Liver (tissue), 9 donors: ENCODE results near the gene ABCC1. TPM values are rescaled to one million over a fixed set of nuclear protein-coding genes. Genes with fewer than 3 reads are reported as not detected.

Experiments used
- DNase-seq: peaks from one replicate; pipeline ENCODE4 v3.0.0-alpha.2; 2017; ENCODE audit warnings: low spot score
- H3K27ac ChIP-seq, 2 donors: one replicate each; pipeline ENCODE4 v1.7.0; 2013; ENCODE audit warnings: inconsistent platforms in 2 of 2, low read length in 2 of 2, control low read depth in 1 of 2, low read depth in 1 of 2, mild to moderate bottlenecking in 1 of 2
- H3K27me3 ChIP-seq, 4 donors: one replicate each; pipeline versions ENCODE4 v1.6.1 to v1.7.0; 2013; ENCODE audit warnings: low read length in 3 of 4, inconsistent platforms in 1 of 4, mild to moderate bottlenecking in 1 of 4, moderate library complexity in 1 of 4; ENCODE audit not compliant: control insufficient read depth in 4 of 4, insufficient read depth in 4 of 4
- H3K36me3 ChIP-seq, 4 donors: one replicate each; pipeline versions ENCODE4 v1.6.1 to v1.7.0; 2013; ENCODE audit warnings: low read length in 3 of 4, mild to moderate bottlenecking in 3 of 4, low read depth in 1 of 4, moderate library complexity in 1 of 4; ENCODE audit not compliant: control insufficient read depth in 4 of 4, insufficient read depth in 3 of 4
- H3K4me1 ChIP-seq, 4 donors: one replicate each; pipeline versions ENCODE4 v1.6.1 to v1.7.0; 2013; ENCODE audit warnings: low read length in 3 of 4, mild to moderate bottlenecking in 3 of 4, moderate library complexity in 1 of 4; ENCODE audit not compliant: control insufficient read depth in 4 of 4, insufficient read depth in 4 of 4
- H3K4me3 ChIP-seq, 3 donors: one replicate each; pipeline versions ENCODE4 v1.6.1 to v1.7.0; 2013; ENCODE audit warnings: low read length in 3 of 3, control low read depth in 1 of 3, low read depth in 1 of 3, mild to moderate bottlenecking in 1 of 3
- H3K9ac ChIP-seq, 2 donors: one replicate each; pipeline ENCODE4 v1.7.0; 2013; ENCODE audit warnings: low read length in 2 of 2, mild to moderate bottlenecking in 2 of 2, moderate library complexity in 2 of 2, control low read depth in 1 of 2, low read depth in 1 of 2
- H3K9me3 ChIP-seq, 4 donors: one replicate each; pipeline versions ENCODE4 v1.6.1 to v1.7.0; 2013; ENCODE audit warnings: low read length in 3 of 4; ENCODE audit not compliant: control insufficient read depth in 4 of 4
- EGR1 ChIP-seq, 2 donors: IDR thresholded peaks; 2 replicates each; pipeline ENCODE4 v1.6.1; 2016 to 2018; ENCODE audit warnings: antibody characterized with exemption in 2 of 2, low read depth in 2 of 2
- FOXA1 ChIP-seq: IDR thresholded peaks from 2 replicates; pipeline ENCODE4 v1.6.1; 2016; ENCODE audit warnings: antibody characterized with exemption
- FOXA2 ChIP-seq: IDR thresholded peaks from 2 replicates; pipeline ENCODE4 v1.6.1; 2016; ENCODE audit warnings: antibody characterized with exemption
- GABPA ChIP-seq, 2 donors: IDR thresholded peaks in 1 of 2; conservative IDR thresholded peaks in 1 of 2; 2 replicates each; pipeline ENCODE4 v1.6.1; 2016; ENCODE audit warnings: antibody characterized with exemption in 2 of 2, mild to moderate bottlenecking in 1 of 2, moderate library complexity in 1 of 2
- HNF4A ChIP-seq, 2 donors: conservative IDR thresholded peaks; 2 replicates each; pipeline ENCODE4 v1.6.1; 2016; ENCODE audit warnings: antibody characterized with exemption in 2 of 2, mild to moderate bottlenecking in 2 of 2
- HNF4G ChIP-seq: IDR thresholded peaks from 2 replicates; pipeline ENCODE4 v1.6.1; 2016; ENCODE audit warnings: antibody characterized with exemption
- JUND ChIP-seq, 2 donors: IDR thresholded peaks; 2 replicates each; pipeline ENCODE4 v1.6.1; 2016; ENCODE audit warnings: antibody characterized with exemption in 2 of 2
- NR2F2 ChIP-seq: IDR thresholded peaks from 2 replicates; pipeline ENCODE4 v1.6.1; 2016; ENCODE audit warnings: antibody characterized with exemption
- RAD21 ChIP-seq, 2 donors: IDR thresholded peaks; 2 replicates each; pipeline ENCODE4 v1.6.1; 2016; ENCODE audit warnings: antibody characterized with exemption in 2 of 2, mild to moderate bottlenecking in 2 of 2
- RXRA ChIP-seq, 2 donors: IDR thresholded peaks; 2 replicates each; pipeline ENCODE4 v1.6.1; 2017 to 2018; ENCODE audit warnings: antibody characterized with exemption in 2 of 2, mild to moderate bottlenecking in 1 of 2
- SP1 ChIP-seq: IDR thresholded peaks from 2 replicates; pipeline ENCODE4 v1.6.1; 2018; ENCODE audit warnings: antibody characterized with exemption, mild to moderate bottlenecking
- TAF1 ChIP-seq: conservative IDR thresholded peaks from 2 replicates; pipeline ENCODE4 v1.6.1; 2016; ENCODE audit warnings: antibody characterized with exemption, mild to moderate bottlenecking
- YY1 ChIP-seq: IDR thresholded peaks from 2 replicates; pipeline ENCODE4 v1.6.1; 2016; ENCODE audit warnings: antibody characterized with exemption, mild to moderate bottlenecking
- WGBS: extraction: QIAGEN DNeasy Blood & Tissue Kit; methylation state at CpG from one replicate; pipeline ENCODE4 v1.1.7; 2013; 5-methylcytosine and 5-hydroxymethylcytosine counted together
- polyA plus RNA-seq, 2 donors: library from polyadenylated mRNA; stranded (reverse) in 1 of 2; unstranded in 1 of 2; fragments of 200-250 nt in 1 of 2; fragments of >200 nt in 1 of 2; fragmentation: Nextera tagmentation in 1 of 2; extraction: Ambion mirVana in 1 of 2; gene quantifications; one replicate each; pipeline versions ENCODE4 v1.2.1 to v1.2.3, GENCODE V29; 2013 to 2015
- total RNA-seq, 2 donors: library from RNA; depleted of rRNA; stranded (reverse); fragments of >200 nt; gene quantifications; one replicate each; pipeline ENCODE4 v1.2.3, GENCODE V29; 2014
- TF ChIP-seq, protein P1 (sequence below): IDR thresholded peaks from 2 replicates; pipeline ENCODE4 v1.6.1; 2016; ENCODE audit warnings: antibody characterized with exemption, mild to moderate bottlenecking
- TF ChIP-seq, protein P2 (sequence below): IDR thresholded peaks from 2 replicates; pipeline ENCODE4 v1.6.1; 2016; ENCODE audit warnings: antibody characterized with exemption
- TF ChIP-seq, protein P3 (sequence below): IDR thresholded peaks from 2 replicates; pipeline ENCODE4 v1.6.1; 2016; ENCODE audit warnings: antibody characterized with exemption
- TF ChIP-seq, protein P4 (sequence below): IDR thresholded peaks from 2 replicates; pipeline ENCODE4 v1.6.1; 2016; ENCODE audit warnings: antibody characterized with exemption
- TF ChIP-seq, protein P5 (sequence below): fragments of 150-350 bp; IDR thresholded peaks from 2 replicates; pipeline ENCODE4 v1.5.1; 2017; ENCODE audit warnings: improper control_type of control experiment, low read depth, low read length; ENCODE audit not compliant: missing input control
- donor health status: healthy.
- donor health status: healthy.
- donor health status: healthy.
- donor health status: healthy.
- donor health status: healthy.

Gene ABCC1
- total and polyA plus RNA-seq, 4 donors = 0.85 to 7.7 (median 4.2) TPM

DNA sequence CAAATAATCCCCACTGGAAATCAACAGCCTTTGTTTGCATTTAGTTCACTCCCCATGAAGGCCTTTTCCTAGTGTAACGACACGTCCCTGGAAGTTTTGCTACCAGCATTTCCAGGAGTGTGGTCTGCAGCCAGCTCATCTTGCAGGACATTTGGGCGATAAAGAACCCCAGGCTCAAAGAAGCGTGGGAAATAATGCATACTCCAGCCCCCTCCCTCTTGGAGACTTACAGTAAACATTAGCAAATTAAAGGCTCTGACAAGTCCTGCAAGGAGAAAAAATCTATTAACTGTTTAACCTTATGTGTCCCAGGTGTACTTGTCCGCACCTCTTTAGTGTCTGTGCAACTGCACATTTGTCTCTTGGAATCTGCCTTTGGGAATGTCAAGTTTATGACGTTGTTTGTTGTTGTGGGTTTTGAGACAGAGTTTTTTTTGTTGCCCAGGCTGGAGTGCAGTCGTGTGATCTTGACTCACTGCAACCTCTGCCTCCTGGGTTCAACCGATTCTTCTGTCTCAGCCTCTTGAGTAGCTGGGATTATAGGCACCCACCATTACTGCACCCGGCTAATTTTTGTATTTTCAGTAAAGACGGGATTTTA, 131.1 kb downstream of the ABCC1 start:
- DNase-seq = no peak
- no peaks in the 10 kb centered on the region for H3K27me3 ChIP-seq
- 83% methylated on average over 10 of the region's 10 CpGs for WGBS
- H3K36me3 ChIP-seq = peaks cover 0 to 8% (median under 1%) of the 10 kb centered on the region in 4 donors
- no peak overlapping the region for H3K4me3 ChIP-seq
- no peak overlapping the region for H3K9ac ChIP-seq
- H3K9me3 ChIP-seq = peaks cover 0 to 9% (median 3%) of the 10 kb centered on the region in 4 donors
- TF ChIP-seq GABPA (IDR thresholded peaks at IDR 0.05 in 1 of 2, conservative IDR thresholded peaks at IDR 0.05 in 1 of 2) = no peak
- no peak for TF ChIP-seq RXRA (IDR thresholded peaks at IDR 0.05)
- TF ChIP-seq NR2F2 = no peak
- TF ChIP-seq, protein P1, sequence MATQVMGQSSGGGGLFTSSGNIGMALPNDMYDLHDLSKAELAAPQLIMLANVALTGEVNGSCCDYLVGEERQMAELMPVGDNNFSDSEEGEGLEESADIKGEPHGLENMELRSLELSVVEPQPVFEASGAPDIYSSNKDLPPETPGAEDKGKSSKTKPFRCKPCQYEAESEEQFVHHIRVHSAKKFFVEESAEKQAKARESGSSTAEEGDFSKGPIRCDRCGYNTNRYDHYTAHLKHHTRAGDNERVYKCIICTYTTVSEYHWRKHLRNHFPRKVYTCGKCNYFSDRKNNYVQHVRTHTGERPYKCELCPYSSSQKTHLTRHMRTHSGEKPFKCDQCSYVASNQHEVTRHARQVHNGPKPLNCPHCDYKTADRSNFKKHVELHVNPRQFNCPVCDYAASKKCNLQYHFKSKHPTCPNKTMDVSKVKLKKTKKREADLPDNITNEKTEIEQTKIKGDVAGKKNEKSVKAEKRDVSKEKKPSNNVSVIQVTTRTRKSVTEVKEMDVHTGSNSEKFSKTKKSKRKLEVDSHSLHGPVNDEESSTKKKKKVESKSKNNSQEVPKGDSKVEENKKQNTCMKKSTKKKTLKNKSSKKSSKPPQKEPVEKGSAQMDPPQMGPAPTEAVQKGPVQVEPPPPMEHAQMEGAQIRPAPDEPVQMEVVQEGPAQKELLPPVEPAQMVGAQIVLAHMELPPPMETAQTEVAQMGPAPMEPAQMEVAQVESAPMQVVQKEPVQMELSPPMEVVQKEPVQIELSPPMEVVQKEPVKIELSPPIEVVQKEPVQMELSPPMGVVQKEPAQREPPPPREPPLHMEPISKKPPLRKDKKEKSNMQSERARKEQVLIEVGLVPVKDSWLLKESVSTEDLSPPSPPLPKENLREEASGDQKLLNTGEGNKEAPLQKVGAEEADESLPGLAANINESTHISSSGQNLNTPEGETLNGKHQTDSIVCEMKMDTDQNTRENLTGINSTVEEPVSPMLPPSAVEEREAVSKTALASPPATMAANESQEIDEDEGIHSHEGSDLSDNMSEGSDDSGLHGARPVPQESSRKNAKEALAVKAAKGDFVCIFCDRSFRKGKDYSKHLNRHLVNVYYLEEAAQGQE = no peak
- TF ChIP-seq SP1 = no peak
- no peak for TF ChIP-seq FOXA2
- no peak for TF ChIP-seq YY1
- TF ChIP-seq, protein P2, sequence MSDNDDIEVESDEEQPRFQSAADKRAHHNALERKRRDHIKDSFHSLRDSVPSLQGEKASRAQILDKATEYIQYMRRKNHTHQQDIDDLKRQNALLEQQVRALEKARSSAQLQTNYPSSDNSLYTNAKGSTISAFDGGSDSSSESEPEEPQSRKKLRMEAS = no peak
- no peak for TF ChIP-seq EGR1 (IDR thresholded peaks at IDR 0.05; ENCODE audit: low read depth in 2 of 2)
- TF ChIP-seq JUND (IDR thresholded peaks at IDR 0.05) = no peak
- TF ChIP-seq HNF4A (conservative IDR thresholded peaks at IDR 0.05) = no peak
- TF ChIP-seq FOXA1 = no peak
- TF ChIP-seq, protein P3, sequence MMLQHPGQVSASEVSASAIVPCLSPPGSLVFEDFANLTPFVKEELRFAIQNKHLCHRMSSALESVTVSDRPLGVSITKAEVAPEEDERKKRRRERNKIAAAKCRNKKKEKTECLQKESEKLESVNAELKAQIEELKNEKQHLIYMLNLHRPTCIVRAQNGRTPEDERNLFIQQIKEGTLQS = no peak
- TF ChIP-seq, protein P4, sequence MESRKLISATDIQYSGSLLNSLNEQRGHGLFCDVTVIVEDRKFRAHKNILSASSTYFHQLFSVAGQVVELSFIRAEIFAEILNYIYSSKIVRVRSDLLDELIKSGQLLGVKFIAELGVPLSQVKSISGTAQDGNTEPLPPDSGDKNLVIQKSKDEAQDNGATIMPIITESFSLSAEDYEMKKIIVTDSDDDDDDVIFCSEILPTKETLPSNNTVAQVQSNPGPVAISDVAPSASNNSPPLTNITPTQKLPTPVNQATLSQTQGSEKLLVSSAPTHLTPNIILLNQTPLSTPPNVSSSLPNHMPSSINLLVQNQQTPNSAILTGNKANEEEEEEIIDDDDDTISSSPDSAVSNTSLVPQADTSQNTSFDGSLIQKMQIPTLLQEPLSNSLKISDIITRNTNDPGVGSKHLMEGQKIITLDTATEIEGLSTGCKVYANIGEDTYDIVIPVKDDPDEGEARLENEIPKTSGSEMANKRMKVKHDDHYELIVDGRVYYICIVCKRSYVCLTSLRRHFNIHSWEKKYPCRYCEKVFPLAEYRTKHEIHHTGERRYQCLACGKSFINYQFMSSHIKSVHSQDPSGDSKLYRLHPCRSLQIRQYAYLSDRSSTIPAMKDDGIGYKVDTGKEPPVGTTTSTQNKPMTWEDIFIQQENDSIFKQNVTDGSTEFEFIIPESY = no peak
- TF ChIP-seq RAD21 (IDR thresholded peaks at IDR 0.05) = no peak
- no peak for TF ChIP-seq TAF1
- TF ChIP-seq, protein P5, sequence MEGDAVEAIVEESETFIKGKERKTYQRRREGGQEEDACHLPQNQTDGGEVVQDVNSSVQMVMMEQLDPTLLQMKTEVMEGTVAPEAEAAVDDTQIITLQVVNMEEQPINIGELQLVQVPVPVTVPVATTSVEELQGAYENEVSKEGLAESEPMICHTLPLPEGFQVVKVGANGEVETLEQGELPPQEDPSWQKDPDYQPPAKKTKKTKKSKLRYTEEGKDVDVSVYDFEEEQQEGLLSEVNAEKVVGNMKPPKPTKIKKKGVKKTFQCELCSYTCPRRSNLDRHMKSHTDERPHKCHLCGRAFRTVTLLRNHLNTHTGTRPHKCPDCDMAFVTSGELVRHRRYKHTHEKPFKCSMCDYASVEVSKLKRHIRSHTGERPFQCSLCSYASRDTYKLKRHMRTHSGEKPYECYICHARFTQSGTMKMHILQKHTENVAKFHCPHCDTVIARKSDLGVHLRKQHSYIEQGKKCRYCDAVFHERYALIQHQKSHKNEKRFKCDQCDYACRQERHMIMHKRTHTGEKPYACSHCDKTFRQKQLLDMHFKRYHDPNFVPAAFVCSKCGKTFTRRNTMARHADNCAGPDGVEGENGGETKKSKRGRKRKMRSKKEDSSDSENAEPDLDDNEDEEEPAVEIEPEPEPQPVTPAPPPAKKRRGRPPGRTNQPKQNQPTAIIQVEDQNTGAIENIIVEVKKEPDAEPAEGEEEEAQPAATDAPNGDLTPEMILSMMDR = no peak
- TF ChIP-seq HNF4G = no peak
- H3K27ac ChIP-seq = no peak overlapping the region
- no peaks in the 10 kb centered on the region for H3K4me1 ChIP-seq
